HUDEP-2 (cell line): Measurements from ENCODE around the gene TATDN3.
"Not testable (repeated sequence)": the region's sequence is repeated elsewhere in the genome, so short reads cannot be mapped to it uniquely, and the experiment has no call there.

ENCODE experiments used
- DNase-seq, 76 experiments: peaks; one replicate each; lab custom pipeline; 2025; ENCODE audit not compliant: unreplicated experiment in 76 of 76; lab: John Stamatoyannopoulos, UW

TATDN3 gene

DNA sequence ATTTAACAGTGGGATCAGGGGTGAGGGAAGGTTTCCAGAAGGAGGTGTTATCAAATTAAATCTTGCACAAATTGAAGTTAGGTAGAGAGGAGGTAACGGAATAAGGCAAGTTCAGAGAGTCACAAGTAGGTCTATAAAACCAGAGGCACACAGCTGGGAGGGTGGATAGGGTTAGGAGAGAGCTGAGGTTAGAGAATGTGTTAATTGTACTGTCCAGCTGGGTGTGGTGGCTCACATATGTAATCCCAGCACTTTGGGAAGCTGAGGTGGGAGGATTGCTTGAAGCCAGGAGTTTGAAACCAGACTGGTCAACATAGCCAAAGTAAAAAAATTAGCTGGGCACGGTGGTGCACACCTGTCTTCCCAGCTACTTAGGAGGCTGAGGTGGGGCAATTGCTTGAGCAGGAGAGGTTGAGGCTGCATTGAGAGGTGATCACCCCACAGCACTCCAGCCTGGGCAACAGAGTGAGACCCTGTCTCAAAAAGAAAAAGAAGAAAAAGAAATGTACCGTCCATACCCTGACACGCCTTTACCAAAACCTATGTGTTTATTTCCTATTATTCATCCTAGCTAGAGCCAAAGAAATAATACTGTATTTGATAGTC, 35.6 kb downstream of the TATDN3 start:
- DNase-seq: no peak

DNA sequence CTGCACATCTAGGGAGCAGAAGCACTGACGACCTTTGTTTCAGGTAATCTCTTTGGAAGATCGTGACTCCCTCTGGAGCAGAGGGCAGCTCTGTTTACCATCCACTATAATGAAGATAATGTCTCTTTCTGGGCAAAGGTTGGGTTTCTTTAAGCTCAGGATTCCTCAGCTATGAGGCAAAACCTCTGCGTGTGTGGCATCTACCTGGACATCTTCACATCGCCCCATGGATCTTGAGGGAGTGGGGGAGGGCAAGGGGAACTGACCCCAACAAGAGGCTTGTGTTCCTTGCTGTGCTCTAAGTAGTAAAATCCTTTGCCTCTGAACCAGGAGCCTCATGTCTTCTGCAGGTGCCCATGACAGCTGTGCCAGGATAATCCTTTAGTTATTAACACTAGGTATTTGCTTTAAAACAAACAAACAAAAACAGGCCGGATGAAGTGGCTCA, 36.2 kb downstream of the TATDN3 start:
- no peak for DNase-seq

DNA sequence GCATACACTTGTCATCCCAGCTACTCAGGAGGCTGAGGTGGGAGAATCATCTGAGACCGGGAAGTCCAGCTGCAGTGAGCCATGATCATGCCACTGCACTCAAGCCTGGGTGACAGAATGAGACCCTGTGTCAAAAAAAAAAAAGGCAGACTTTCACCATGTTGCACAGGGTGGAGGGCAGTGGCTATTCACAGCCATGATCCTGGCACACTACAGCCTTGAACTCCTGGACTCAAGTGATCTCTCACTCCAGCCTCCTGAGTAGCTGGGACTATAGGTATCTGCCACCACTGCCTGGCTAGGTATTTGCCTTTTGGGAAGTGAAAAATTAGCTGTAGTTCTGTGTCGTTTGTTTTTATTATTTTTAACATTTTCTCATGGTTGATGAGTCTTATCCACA, 36.7 kb downstream of the TATDN3 start:
- DNase-seq: no peak

DNA sequence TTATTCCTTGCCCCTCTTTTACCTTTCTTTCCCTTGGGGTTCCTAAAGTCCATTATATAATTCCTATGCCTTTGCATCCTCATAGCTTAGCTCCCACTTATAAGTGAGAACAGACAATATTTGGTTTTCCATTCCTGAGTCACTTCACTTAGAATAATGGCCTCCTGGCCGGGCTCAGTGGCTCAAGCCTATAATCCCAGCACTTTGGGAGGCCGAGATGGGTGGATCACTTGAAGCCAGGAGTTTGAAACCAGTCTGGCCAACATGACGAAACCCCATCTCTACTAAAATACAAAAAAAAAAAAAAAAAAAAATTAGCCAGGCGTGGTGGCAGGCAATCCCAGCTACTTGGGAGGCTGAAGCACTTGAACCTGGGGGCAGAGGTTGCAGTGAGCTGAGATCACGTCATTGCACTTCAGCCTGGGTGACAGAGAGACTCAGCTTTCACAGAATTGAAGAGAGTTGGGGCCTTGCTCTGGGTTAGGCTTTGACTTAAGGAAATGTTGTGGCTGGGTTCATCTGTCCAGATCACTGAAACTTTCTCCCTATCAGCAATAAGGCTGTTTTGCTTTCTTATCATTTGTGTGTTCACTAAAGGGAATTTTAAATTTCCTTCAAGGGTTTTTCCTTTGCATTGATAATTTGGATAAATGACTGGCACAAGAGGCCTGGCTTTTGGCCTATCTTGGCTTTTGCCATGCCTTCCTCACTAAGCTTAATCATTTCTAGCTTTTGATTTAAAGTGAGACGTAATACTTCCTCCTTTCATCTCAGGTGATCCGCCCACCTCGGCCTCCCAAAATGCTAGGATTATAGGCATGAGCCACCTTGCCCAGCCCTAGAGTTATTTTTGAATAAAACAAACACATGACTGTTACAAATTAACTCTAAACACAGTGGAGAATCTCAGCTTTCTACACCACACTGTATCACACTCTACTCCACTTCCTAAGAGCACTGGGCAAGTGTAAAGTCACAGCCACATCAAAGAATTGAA, 41.8 kb downstream of the TATDN3 start:
- not testable (repeated sequence) for DNase-seq

DNA sequence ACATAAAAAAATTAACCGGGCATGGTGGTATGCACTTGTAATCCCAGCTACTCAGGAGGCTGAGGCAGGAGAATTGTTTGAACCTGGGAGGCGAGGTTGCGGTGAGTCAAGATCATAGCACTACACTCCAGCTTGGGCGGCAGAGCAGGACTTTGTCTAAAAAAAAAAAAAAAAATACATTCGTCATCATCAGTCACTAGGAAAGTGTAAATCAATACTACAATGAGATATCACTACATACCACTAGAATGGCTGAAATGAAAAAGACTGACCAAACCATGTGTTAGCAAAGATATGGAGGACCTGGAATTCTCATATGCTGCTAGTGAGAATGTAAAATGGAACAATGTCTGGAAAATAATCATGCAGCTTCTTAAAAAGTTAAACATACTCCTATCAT, 46.5 kb downstream of the TATDN3 start:
- DNase-seq: no peak

DNA sequence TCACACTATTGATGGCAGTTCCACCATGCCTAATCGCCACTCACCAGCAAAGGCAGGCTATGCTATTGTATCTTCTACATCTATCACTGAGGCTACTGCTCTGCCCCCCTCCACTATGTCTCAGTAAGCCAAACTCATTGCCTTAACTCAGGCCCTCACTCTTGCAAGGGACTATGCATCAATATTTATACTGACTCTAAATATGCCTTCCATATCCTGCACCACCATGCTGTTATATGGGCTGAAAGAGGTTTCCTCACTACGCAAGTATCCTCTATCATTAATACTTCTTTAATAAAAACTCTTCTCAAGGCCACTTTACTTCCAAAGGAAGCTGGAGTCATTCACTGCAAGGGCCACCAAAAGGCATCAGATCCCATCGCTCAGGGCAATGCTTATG, 52.8 kb downstream of the TATDN3 start:
- not testable (repeated sequence) for DNase-seq

DNA sequence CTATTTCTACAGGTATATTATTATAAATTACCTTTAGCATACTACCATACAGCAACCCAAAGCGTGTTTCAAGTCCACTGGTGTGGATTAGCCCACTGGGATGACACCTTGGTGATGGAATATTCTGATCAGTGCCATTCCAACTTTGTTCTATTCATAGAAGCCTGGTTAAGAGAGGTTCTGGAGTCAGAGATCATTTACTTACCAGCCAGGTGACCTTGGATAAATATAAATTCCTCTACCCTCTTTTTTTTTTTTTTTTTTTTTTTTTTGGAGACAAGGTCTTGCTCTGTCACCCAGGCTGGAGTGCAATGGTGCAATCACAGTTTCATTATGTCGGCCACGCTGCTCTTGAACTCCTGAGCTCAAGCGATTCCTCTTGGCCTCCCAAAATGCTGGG, 55.9 kb downstream of the TATDN3 start, which contains the start of gene SPATA45:
Gene SPATA45 (minus strand): TSS at position 101 of the 400 bp plus-strand sequence. CDS start 11,500 bp downstream, outside the sequence.
- DNase-seq: no peak

DNA sequence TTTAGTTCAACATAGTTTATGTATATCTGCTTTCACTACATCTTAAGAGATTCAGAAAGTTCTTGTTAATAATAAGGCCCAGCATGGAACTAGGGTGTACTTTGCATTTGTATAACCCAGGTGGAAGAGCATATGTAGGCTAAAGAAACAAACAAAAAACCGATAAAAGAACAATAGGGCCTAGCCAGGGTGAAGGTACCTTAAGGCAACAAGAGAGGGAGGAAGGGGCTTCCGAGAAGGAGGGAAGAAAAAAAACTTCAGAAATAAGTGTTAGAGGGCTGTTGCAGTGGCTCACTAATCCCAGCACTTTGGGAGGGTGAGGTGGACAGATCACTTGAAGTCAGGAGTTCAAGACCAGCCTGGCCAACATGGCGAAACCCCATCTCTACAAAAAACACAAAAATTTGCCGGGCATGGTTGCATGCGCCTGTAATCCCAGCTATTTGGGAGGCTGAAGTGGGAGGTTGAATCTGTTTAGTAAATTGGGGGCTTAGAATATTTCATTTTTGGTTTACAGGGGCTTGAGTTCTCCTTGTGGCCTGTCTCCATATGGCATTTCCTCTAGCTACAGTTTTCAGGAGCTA, 60.5 kb downstream of the TATDN3 start:
- no peak for DNase-seq

DNA sequence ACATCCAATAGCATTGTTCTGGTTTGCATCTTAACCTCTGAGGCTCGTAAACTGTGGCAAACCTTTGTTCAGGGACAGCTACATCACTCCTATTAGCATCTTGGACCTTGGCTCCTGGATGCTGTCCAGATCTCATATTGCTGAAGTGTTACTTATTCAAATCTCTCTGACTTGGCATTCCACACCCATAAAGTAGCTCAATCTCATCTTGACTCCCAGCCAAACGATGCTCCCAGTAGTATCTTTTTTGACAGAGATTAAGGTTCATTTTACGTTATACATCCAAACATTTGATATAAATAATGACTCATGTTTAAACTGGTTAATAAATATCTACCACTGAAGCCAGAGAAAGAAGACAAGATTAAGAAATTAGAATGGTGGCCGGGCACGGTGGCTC, 62.0 kb downstream of the TATDN3 start:
- no peak for DNase-seq

DNA sequence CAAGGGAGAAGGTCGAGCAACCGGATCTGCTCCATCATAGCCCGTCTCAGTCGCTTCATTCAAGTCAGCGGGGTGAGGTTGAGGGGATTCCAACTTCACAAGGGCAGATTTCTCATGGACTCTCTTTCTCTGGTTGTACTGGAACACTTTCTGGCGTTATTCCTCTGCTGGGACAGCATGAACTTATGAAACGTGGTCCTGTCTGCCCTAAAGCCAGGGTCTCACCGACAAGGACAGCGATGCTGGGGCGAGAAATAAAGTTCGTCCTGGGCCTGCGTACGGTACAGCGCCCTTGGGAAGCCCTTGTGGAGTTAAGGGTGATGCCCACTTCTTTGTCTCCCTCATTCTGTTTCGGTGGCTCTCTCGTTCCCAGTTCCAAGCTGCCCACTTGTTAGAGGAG, 65.1 kb downstream of the TATDN3 start:
- no peak for DNase-seq

DNA sequence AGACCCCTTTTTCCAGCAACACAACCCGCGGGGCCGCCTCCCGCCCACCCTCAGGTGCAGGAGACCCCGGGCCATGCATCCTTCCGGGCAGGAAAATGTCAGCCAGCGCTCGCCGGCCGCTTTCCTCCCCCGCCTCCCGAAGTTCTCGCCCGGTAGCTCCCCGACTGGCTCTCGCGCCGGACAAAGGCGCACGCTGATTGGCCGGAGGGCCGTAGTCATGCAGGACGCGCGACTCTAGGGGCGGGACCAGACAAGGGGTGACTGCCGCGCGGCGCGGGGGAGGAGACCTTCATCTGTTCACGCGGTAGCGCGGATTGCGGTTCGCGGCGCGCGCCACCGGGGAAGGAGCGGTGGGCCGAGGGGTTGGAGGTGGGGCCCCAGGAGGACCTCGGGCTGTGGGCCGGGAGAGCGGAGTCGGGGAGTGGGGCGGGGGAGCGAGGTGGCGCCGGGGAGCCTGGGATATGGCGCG, 66.3 kb downstream of the TATDN3 start, which contains the start of gene FLVCR1:
Gene FLVCR1 (plus strand): TSS at position 284 of the 469 bp plus-strand sequence. CDS start 178 bp downstream, at position 462.
- peak; percentile 18 to 98 (median 93) for DNase-seq

DNA sequence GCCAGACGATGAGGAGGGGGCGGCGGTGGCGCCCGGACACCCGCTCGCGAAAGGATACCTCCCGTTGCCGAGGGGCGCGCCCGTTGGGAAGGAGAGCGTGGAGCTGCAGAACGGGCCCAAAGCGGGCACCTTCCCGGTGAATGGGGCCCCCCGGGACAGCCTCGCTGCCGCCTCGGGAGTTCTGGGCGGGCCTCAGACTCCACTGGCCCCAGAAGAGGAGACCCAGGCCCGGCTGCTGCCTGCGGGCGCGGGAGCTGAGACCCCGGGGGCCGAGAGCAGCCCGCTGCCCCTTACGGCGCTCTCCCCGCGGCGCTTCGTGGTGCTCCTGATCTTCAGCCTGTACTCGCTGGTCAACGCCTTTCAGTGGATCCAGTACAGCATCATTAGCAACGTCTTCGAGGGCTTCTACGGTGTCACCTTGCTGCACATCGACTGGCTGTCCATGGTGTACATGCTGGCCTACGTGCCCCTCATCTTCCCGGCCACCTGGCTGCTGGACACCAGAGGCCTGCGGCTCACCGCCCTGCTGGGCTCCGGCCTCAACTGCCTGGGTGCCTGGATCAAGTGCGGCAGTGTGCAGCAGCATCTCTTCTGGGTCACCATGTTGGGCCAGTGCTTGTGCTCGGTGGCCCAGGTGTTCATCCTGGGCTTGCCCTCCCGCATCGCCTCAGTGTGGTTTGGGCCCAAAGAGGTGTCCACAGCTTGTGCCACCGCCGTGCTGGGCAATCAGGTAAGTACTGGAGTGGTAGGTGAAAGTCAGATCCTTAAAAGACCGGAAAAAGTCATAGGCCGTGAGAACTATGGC, 67.0 kb downstream of the TATDN3 start:
- DNase-seq: peak in 29 of 76 experiments; percentile 0 to 53 (median 19)

DNA sequence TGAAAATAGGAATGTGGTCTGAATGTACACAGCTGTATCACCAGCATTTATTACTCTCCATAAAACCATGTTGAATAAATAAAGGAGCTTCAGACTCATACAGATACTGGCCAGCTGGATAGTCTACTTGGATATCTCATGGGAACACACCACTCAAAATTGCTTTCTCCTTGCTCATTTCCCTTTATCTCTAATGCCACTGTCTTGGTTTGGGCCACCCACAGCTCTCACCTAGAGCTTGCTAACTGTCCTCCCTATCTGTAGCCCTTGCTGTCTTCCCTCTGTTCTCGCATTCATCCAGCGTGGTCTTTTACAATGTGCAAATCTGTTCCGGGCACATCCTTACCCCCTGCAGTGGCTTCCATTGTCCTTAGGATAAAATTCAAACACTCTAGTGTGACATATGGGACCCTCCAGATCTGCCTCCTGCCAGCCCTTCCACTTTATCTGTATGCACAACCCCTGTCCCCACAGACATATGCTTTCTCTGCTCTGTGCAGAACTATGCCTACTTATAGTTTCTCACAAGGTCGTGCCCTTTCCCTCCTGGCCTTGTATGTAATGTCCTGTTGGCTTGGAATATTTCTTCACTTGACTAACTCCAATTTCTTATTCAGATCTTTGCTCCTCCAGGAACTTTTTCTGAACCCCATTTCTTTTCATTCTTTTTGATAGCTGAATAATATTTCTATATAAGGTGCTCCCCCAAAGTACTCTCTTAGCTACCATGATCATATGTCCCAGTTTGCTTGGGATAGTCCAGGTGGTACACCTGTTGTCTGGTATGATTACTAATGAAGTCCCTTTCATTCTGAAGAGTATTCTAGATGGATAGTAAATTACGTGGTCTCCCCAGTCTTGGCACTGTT, 69.3 kb downstream of the TATDN3 start:
- peak in 71 of 76 experiments; percentile 1 to 82 (median 45) for DNase-seq

DNA sequence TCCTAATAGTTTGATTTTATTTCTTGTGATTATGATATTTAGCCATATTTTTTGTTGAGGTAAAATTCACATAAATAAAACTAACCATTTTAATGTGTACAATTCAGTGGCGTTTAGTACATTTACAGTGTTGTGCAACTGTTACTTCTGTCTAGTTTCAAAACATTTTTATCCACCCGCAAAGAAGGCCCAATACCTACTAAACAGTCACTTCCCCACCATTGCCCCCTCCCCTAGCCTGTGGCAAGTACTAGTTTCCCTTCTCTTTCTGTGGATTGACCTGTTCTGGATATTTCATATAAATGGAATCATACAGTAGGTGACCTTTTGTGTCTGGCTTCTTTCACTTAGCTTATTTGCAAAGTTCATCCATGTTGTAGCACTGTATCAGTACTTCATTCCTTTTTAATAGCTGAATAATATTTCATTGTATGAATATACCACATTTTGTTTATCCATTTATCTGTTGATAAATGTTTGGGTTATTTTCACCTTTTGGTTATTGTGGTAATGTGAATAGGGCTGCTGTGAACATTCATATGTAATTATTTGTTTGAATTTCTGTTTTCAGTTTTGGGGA, 70.5 kb downstream of the TATDN3 start:
- no peak for DNase-seq

DNA sequence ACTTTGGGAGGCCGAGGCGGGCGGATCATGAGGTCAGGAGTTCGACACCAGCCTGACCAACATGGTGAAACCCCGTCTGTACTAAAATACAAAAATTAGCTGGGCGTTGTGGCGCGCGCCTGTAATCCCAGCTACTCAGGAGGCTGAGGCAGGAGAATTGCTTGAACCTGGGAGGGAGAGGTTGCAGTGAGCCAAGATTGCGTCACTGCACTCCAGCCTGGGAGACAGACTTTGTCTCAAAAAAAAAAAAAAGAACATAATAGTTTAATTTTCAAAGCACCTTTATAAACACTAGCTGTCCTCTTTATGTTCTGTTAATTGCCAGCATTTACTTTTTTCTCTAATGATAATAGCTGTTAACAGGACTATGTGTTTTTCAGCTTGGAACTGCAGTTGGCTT, 71.7 kb downstream of the TATDN3 start:
- DNase-seq: not testable (repeated sequence)

DNA sequence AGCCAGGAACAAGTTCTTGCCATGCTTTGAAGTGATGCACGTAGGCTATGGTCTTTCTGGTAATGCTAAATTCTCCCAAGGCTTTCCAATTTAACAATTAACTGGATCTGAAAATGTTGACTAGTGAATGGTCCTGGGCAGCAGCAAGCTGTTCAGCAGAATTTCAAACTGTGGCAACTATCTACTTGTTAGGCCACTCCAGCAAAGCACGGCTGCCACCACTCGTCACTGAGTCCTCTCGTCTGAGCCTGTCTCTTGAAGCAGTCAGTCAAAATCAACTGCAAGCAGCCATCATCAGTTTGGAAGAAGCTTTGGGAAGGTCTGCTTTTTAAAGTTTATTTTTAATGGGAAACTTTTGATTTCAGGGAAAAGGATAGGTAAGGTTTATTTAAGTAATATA, 72.5 kb downstream of the TATDN3 start:
- no peak for DNase-seq
